HG03354 (cell line): ENCODE measurements around the gene DEFB128.
"Not testable (repeated sequence)": the region's sequence is repeated elsewhere in the genome, so short reads cannot be mapped to it uniquely, and the experiment has no call there.

ENCODE experiments used
- ATAC-seq: cut with Tn5 transposase; IDR thresholded peaks from one replicate; pipeline ENCODE4 v1.9.1; 2021; ENCODE audit warnings: mild to moderate bottlenecking; ENCODE audit not compliant: unreplicated experiment, poor library complexity, severe bottlenecking

The DEFB128 gene

DNA sequence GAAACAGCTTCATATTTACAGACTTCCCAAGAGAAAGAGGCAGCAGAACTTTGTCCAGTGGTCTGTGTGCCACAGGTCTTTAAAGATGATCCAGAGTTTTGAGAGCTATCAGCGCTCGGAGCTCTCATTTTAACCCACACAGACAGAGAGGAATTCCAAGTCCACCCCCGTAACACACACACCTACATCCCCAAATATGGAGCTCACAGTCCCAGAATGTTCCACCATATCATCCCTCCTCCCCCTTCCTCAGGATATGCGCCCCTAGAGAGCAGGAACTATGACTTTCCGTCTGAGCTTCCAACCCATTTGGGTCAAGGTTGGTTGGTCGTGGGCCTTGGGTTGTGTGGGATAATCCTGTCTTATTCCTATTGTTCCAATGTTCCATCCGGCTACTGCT is at the start of gene DEFB128:
Gene DEFB128 (minus strand): TSS at position 101 of the 400 bp plus-strand sequence. CDS start 88 bp downstream, at position 13.
- ATAC-seq, result no peak

DNA sequence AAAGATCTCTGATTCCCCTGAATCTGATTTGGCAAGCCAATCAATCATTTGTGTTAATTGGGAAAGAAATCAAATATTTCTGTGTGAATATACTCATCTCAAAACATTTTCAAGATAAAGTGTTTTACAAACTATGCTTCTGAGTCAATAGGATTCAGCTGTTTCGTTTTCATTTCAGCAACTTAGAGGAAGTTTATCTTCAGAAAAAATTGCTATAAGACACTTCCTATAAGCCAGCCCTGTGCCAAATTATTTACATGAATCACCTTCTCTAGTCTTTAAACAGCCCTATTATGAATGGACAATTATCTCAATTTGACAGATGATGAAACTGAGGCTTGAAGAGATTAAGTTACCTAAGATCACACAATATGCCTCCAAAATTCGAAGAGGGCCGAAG is 48.4 kb upstream of the DEFB128 start:
- ATAC-seq, result no peak

GRCh38 chr20:237489-237888 is 48.0 kb upstream of the DEFB128 start:
- ATAC-seq, result no peak

GRCh38 chr20:235891-236290 is 46.4 kb upstream of the DEFB128 start:
- ATAC-seq, result no peak

GRCh38 chr20:227439-228105 is 38.1 kb upstream of the DEFB128 start:
- ATAC-seq, result no peak

- ATAC-seq, result no peak
Observed at GRCh38 chr20:226958-227357, 37.4 kb upstream of the DEFB128 start, which contains the start of gene DEFB129. TSS of gene DEFB129 (plus strand) at chr20:227258. CDS start at chr20:227289, 31 bp downstream.

DNA sequence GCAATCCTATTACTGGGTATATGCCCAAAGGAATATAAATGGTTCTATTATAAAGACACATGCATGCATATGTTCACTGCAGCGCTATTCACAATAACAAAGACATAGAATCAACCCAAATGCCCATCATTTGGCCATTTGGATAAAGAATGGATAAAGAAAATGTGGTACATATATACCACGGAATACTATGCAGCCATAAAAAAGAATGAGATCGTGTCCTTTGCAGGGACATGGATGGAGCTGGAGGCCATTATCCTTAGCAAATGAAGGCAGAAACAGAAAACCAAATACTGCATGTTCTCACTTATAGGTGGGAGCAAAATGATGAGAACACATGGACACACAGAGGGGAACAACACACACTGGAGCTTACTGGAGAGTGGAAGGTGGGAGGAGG is 36.4 kb upstream of the DEFB128 start:
- ATAC-seq, result not testable (repeated sequence)

- ATAC-seq, result no peak
Observed at GRCh38 chr20:221258-221830, 31.8 kb upstream of the DEFB128 start.

GRCh38 chr20:219290-220115 is 30.0 kb upstream of the DEFB128 start:
- no peak for ATAC-seq

DNA sequence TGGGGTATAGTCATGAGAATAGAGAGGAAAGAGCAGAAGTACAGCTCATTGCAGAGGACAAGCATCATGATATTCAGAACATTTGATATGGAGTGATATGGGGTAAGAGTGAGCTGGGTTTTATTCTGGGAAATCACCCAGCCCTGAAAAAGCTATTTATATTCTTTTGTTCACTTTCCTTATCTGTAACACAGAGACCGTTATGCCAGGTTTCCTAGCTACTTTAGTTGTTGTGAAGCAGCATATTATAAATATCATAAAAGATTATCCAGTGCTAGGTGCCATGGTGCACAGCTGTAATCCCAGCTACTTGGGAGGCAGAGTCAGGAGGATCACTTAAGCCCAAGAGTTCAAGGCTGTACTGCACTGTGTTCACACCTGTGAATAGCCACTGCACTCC is 27.8 kb upstream of the DEFB128 start:
- no peak for ATAC-seq

DNA sequence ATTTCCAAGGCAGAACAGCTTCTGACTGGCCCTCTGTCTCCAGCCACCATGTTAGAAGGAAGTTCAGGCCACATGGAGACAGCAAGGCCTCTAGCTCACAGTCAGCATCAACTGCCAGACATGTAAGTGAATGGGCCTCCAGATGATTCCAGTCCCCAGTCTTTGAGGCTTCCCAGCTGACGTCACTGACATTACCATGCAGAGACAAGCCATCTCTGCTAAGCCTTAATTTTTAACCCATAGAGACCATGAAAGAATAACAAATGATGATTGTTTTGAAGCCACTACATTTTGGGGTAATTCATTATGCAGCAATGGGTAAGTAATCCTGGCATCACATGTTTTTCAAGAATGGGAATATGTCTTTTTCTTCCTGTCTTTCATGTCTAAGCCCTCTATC is 26.3 kb upstream of the DEFB128 start:
- no peak for ATAC-seq

- no peak for ATAC-seq
Observed at GRCh38 chr20:214383-214782, 24.9 kb upstream of the DEFB128 start.

- no peak for ATAC-seq
Observed at GRCh38 chr20:210809-211502, 21.4 kb upstream of the DEFB128 start.

GRCh38 chr20:208942-209566 is 19.5 kb upstream of the DEFB128 start:
- no peak for ATAC-seq

DNA sequence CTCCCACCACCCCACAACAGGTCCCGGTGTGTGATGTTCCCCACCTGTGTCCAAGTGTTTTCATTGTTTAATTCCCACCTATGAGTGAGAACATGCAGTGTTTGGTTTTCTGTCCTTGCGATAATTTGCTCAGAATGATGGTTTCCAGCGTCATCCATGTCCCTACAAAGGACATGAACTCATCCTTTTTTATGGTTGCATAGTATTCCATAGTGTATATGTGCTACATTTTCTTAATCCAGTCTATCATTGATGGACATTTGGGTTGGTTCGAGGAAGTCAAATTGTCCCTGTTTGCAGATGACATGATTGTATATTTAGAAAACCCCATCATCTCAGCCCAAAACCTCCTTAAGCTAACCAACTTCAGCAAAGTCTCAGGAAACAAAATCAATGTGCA is 14.1 kb upstream of the DEFB128 start:
- ATAC-seq, result not testable (repeated sequence)

- ATAC-seq, result no peak
Observed at GRCh38 chr20:199996-200395, 10.5 kb upstream of the DEFB128 start.

- no peak for ATAC-seq
Observed at GRCh38 chr20:198225-198624, 8.7 kb upstream of the DEFB128 start.

DNA sequence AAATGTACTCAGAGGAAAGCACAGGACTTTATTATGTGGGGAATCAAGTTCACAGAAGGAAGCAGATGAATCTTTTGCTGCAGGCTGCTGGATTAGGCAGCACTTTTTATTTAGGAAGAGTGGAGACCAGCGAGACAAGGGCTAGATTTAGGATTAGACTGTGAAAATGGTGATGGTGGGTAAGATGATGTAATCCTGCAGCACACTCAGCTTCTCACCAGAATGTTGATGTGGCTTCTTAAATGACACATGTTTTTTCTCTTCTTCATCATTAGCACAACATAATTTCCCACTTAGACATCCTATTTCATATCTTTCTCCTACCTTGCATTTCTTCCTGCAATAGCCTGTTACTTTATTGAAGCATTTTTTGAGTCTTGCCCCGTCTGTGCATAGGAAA is 1.8 kb downstream of the DEFB128 start:
- ATAC-seq, result no peak

DNA sequence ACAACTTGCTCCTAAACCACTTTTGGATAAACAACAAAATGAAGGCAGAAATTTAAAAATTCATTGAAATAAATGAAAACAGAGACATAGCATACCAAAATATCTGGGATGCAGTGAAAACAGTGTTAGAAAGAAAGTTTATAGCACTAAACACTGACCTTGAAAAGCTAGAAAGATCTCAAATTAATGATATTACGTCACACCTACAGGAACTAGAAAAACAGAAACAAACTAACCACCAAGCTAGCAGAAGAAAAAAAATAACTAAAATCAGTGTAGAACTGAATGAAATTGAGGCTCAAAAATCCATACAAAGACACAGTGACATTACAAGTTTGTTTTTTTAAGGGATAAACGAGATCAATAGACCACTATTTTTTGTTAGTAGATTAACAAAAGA is 5.2 kb downstream of the DEFB128 start:
- ATAC-seq, result no peak

DNA sequence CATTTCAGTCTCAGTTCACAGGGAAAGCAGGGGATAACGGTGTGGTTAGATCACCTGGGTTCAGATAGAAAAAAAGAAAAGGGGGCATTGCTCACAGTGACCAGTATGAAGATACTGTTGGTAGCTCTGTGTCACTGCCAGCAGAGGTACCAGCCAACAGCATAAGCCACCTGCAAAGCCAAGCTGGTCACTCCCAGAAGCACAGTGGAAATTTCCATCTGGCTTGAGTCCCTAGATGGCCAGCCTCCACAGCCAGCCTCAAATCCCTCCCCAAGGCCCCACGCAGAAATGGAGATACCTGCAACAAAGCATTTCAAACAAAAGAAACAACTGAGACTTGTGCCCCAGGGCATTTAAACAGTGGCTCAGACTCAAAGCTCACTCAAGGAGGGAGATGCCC is 20.6 kb downstream of the DEFB128 start:
- ATAC-seq, result no peak
